Stomach (tissue), 9 donors: ENCODE measurements around the gene RHOT1. TPM values are rescaled to one million over a fixed set of nuclear protein-coding genes. Genes with fewer than 3 reads are reported as not detected.
A peak's percentile ranks its signal among the peaks of the same experiment; 100 is the strongest.
"Not testable (repeated sequence)": the region's sequence is repeated elsewhere in the genome, so short reads cannot be mapped to it uniquely, and the experiment has no call there.

Experiments used
- DNase-seq, 2 donors: peaks; one replicate each; pipeline versions ENCODE4 v3.0.0 to v3.0.0-alpha.2; 2013 to 2019
- H3K27ac ChIP-seq, 5 donors: fragments of 200-600 bp in 4 of 5; sonication (generic) in 4 of 5; one replicate each; pipeline ENCODE4 v1.5.1; 2013 to 2019; ENCODE audit warnings: mild to moderate bottlenecking in 1 of 5, moderate library complexity in 1 of 5
- H3K27me3 ChIP-seq, 3 donors: fragments of 200-600 bp; sonication (generic); one replicate each; pipeline ENCODE4 v1.5.1; 2017 to 2019; ENCODE audit warnings: mixed run types in 1 of 3
- H3K36me3 ChIP-seq, 4 donors: fragments of 200-600 bp; sonication (generic); 1 replicate in 3 of 4; 2 replicates in 1 of 4; pipeline ENCODE4 v1.5.1; 2016 to 2019
- H3K4me1 ChIP-seq, 4 donors: fragments of 200-600 bp; sonication (generic); one replicate each; pipeline ENCODE4 v1.5.1; 2016 to 2019
- H3K4me3 ChIP-seq, 4 donors: fragments of 200-600 bp; sonication (generic) in 3 of 4; one replicate each; pipeline ENCODE4 v1.5.1; 2016 to 2019; ENCODE audit warnings: mild to moderate bottlenecking in 1 of 4
- H3K9me3 ChIP-seq, 4 donors: fragments of 200-600 bp; sonication (generic); one replicate each; pipeline ENCODE4 v1.5.1; 2016 to 2019
- CTCF ChIP-seq, 7 experiments: fragments of 450-650 bp in 4 of 7; fragments of 200-600 bp in 3 of 7; sonication (generic) in 3 of 7; IDR thresholded peaks; one replicate each; pipeline ENCODE4 v1.5.1; 2016 to 2019; ENCODE audit warnings: antibody characterized with exemption in 7 of 7, control low read depth in 2 of 7, mild to moderate bottlenecking in 1 of 7
- EP300 ChIP-seq: sonication (generic); formaldehyde crosslinking; IDR thresholded peaks from one replicate; pipeline ENCODE4 v1.6.1; 2017; ENCODE audit warnings: antibody characterized with exemption
- POLR2A ChIP-seq, 4 donors: fragments of 450-650 bp; IDR thresholded peaks; one replicate each; pipeline ENCODE4 v1.6.1; 2016; ENCODE audit warnings: antibody characterized with exemption in 4 of 4, control low read depth in 2 of 4, mild to moderate bottlenecking in 1 of 4, moderate library complexity in 1 of 4
- POLR2AphosphoS5 ChIP-seq, 3 donors: sonication (generic); formaldehyde crosslinking; IDR thresholded peaks; one replicate each; pipeline ENCODE4 v1.6.1; 2016; ENCODE audit warnings: antibody characterized with exemption in 3 of 3
- WGBS, 5 donors: extraction: QIAGEN DNeasy Blood & Tissue Kit in 3 of 5; methylation state at CpG; one replicate each; pipeline versions ENCODE4 v1.1.5 to v1.1.7; 2013 to 2018; 5-methylcytosine and 5-hydroxymethylcytosine counted together
- intact Hi-C: fragments of 100-400 bp; cut with DNase I; formaldehyde crosslinking; loops from one replicate; pipeline ENCODE4 v1.15.1; 2023; ENCODE audit warnings: low total_unique reads
- polyA plus RNA-seq, 3 donors: library from polyadenylated mRNA; stranded (reverse); fragments of 200-250 nt; gene quantifications; one replicate each; pipeline ENCODE4 v1.2.3, GENCODE V29; 2013
- total RNA-seq, 5 donors: library from RNA; depleted of rRNA; stranded (reverse); fragments of >200 nt; gene quantifications; one replicate each; pipeline versions ENCODE4 v1.1.0 to v1.2.3, GENCODE V29; 2014 to 2016
- donor health status: healthy with polysubstance abuse.
- donor health status: Bipolar disorder and iron deficiency.
- donor health status: healthy.

Gene RHOT1
- total and polyA plus RNA-seq, 8 donors, result 7.0 to 219 (median 56.7) TPM

DNA sequence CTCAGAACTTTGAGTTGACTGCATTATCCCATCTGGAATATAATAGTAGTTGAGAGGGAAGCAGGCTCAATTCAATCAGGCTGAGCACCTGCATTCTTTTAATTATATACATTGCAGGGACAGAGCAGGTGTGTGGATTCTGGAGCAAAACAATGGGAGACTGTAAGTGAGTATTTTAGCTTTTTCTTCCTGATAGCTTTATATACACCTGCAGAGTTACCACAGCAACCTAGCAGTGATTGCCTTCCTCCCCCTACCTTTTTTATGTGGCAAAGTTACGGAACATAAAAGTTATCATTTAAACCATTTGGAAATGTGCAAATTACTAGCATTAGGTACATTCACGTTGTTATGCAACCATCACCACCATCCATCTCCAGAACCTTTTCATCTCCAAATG, 25.4 kb upstream of the RHOT1 start:
- intact Hi-C loops, result no loop called here
- Histone ChIP-seq H3K9me3 (no peaks in the 10 kb centered on the region), H3K4me3 (no peak overlapping the region), H3K4me1 (peaks cover 0 to 13% (median 2%) of the 10 kb centered on the region in 4 donors), H3K27me3 (no peaks in the 10 kb centered on the region), H3K36me3 (no peaks in the 10 kb centered on the region), H3K27ac (no peak overlapping the region)
- no peak for DNase-seq
- TF ChIP-seq POLR2A (IDR thresholded peaks at IDR 0.05) (no peak), EP300 (no peak), POLR2AphosphoS5 (IDR thresholded peaks at IDR 0.05) (no peak), CTCF (IDR thresholded peaks at IDR 0.05) (no peak)
- 38 to 57% (median 51%) methylated on average over 2 of the region's 2 CpGs for WGBS, 5 donors

DNA sequence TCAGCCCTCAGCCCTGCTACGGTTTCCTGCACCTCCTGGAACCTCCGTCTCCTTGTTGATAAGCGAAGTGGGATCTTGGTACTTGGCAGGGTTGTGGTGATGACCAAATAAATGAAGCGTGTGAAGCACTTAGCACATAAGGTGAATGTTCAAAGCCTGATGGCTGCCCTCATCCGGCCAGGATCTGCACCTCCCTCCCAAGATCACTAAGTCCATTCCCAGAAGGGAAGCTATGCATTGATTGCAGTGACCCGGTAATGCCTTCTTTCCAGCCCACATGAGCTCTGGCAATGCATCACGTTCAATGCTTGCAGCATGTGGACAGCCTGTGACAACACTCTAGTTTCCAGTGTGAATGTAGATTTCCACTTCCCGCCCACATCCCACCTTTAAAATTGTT, 24.9 kb upstream of the RHOT1 start:
- H3K27me3 ChIP-seq, result no peaks in the 10 kb centered on the region
- H3K9me3 ChIP-seq, result no peaks in the 10 kb centered on the region
- intact Hi-C loops, result no loop called here
- DNase-seq, result peak in 1 of 2 donors; percentile 24
- no peaks in the 10 kb centered on the region for H3K36me3 ChIP-seq
- no peak overlapping the region for H3K4me3 ChIP-seq
- H3K4me1 ChIP-seq, result peaks cover 0 to 8% (median 0%) of the 10 kb centered on the region in 4 donors
- no peak for TF ChIP-seq EP300
- no peak for TF ChIP-seq POLR2A (IDR thresholded peaks at IDR 0.05)
- TF ChIP-seq POLR2AphosphoS5 (IDR thresholded peaks at IDR 0.05), result no peak
- TF ChIP-seq CTCF (IDR thresholded peaks at IDR 0.05), result no peak
- WGBS, 5 donors, result 35 to 43% (median 36%) methylated on average over 8 of the region's 8 CpGs
- no peak overlapping the region for H3K27ac ChIP-seq

DNA sequence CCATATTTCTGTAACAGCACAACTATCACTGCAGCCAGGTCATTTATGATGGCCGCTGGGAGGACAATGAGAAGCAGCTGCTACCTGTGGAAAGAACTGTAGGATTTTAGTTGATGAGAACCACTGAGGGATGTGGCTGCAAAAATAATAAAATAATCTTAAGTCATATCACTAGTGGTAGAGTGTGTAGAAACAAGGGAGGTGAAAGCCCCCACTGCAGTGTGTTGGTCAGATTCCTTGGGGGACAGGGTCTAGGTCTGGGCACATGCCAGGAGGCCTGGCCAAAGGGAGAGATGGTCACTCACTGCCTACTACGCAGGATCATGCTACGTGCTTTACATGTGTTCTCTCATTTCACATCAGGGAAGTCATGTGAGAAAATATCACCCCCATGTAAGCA, 24.2 kb upstream of the RHOT1 start:
- DNase-seq, result peak in 1 of 2 donors; percentile 2
- H3K36me3 ChIP-seq, H3K4me3 ChIP-seq, H3K27ac ChIP-seq, H3K9me3 ChIP-seq, intact Hi-C loops, H3K27me3 ChIP-seq, H3K4me1 ChIP-seq: not testable (repeated sequence)
- WGBS, 5 donors, result 89 to 97% (median 96%) methylated on average over 3 of the region's 3 CpGs

DNA sequence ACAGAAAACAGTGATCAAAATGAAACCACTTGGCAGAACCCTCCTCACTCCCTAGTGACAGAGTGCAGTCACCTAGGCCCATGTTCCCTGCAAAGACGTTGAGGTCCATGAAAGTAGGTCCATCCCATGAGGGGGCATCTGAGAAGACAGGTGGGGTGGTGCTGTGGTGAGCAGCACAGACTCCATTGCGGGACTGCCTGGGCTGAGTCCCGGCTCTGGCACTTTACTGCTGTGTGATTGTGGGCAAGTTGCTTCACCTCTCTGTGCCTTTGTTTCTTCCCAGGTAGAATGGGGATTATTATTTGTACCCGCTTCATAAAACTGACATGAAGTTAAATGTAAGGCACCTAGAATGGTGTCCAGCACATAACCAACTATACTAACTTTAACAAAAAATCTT, 23.5 kb upstream of the RHOT1 start:
- TF ChIP-seq POLR2A (IDR thresholded peaks at IDR 0.05), result no peak
- TF ChIP-seq POLR2AphosphoS5 (IDR thresholded peaks at IDR 0.05), result no peak
- TF ChIP-seq CTCF (IDR thresholded peaks at IDR 0.05), result no peak
- TF ChIP-seq EP300, result no peak
- H3K4me1 ChIP-seq, result peaks cover 0 to 8% (median 0%) of the 10 kb centered on the region in 4 donors
- no peak overlapping the region for H3K27ac ChIP-seq
- H3K27me3 ChIP-seq, result no peaks in the 10 kb centered on the region
- H3K36me3 ChIP-seq, result no peaks in the 10 kb centered on the region
- intact Hi-C loops, result no loop called here
- H3K4me3 ChIP-seq, result no peak overlapping the region
- DNase-seq, result peak in 1 of 2 donors; percentile 10
- 89 to 94% (median 91%) methylated on average over 4 of the region's 4 CpGs for WGBS, 5 donors
- no peaks in the 10 kb centered on the region for H3K9me3 ChIP-seq

DNA sequence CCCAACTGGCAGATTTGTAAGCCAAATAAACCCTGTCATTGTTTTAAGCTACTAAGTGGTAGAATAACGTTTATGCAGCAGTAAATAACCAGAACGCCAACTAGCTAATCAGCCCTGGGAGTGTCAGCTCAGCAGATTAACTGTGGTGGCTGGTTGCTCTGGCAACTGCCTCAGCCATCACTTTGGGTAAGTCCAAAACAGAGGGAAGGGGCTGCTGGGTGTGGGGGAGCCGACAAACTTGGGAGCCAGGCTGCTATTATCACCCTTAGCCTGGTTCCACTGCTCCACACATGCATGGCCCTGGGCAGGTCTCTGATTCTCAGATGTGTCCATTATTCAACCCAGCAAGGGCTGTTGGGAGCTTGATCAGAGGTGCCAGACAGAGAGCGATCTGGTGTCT, 22.2 kb upstream of the RHOT1 start:
- Histone ChIP-seq H3K27me3 (no peaks in the 10 kb centered on the region), H3K4me1 (peaks cover 5 to 13% (median 9%) of the 10 kb centered on the region in 4 donors), H3K9me3 (no peaks in the 10 kb centered on the region), H3K27ac (no peak overlapping the region), H3K4me3 (no peak overlapping the region), H3K36me3 (no peaks in the 10 kb centered on the region)
- 54 to 66% (median 56%) methylated on average over 4 of the region's 4 CpGs for WGBS, 5 donors
- intact Hi-C loops, result no loop called here
- DNase-seq, result no peak
- TF ChIP-seq EP300 (no peak), POLR2AphosphoS5 (IDR thresholded peaks at IDR 0.05) (no peak), CTCF (IDR thresholded peaks at IDR 0.05) (no peak), POLR2A (IDR thresholded peaks at IDR 0.05) (no peak)
